Upper lobe of left lung (tissue), 6 donors: Measurements from ENCODE around the gene KCNA2. TPM values are rescaled to one million over a fixed set of nuclear protein-coding genes. Genes with fewer than 3 reads are reported as not detected.

Experiments
- ATAC-seq, 2 donors: fragments of 200-7000 bp; cut with Tn5 transposase; one replicate each; pipeline ENCODE4 v1.9.1; 2022; ENCODE audit warnings: mild to moderate bottlenecking in 2 of 2, moderate library complexity in 2 of 2; ENCODE audit not compliant: low FRiP score in 2 of 2
- DNase-seq, 2 donors: peaks; one replicate each; pipeline ENCODE4 v3.0.0-alpha.2; 2019 to 2020
- H3K27ac ChIP-seq, 4 donors: fragments of 200-600 bp; sonication (generic); one replicate each; pipeline ENCODE4 v1.5.1; 2016 to 2019
- H3K27me3 ChIP-seq, 4 donors: fragments of 200-600 bp; sonication (generic); one replicate each; pipeline ENCODE4 v1.5.1; 2017 to 2019
- H3K36me3 ChIP-seq, 4 donors: fragments of 200-600 bp; sonication (generic); one replicate each; pipeline ENCODE4 v1.5.1; 2016 to 2019
- H3K4me1 ChIP-seq, 4 donors: fragments of 200-600 bp; sonication (generic); one replicate each; pipeline ENCODE4 v1.5.1; 2018 to 2019
- H3K4me3 ChIP-seq, 4 donors: fragments of 200-600 bp; sonication (generic); one replicate each; pipeline ENCODE4 v1.5.1; 2017 to 2019; ENCODE audit warnings: mild to moderate bottlenecking in 2 of 4, moderate library complexity in 1 of 4
- H3K9me3 ChIP-seq, 4 donors: fragments of 200-600 bp; sonication (generic); one replicate each; pipeline ENCODE4 v1.5.1; 2018 to 2019
- EP300 ChIP-seq, 4 donors: sonication (generic); formaldehyde crosslinking; IDR thresholded peaks; one replicate each; pipeline ENCODE4 v1.5.1; 2017; ENCODE audit warnings: antibody characterized with exemption in 4 of 4, control low read depth in 2 of 4
- POLR2A ChIP-seq, 4 donors: fragments of 450-650 bp; IDR thresholded peaks; one replicate each; pipeline ENCODE4 v1.5.1; 2016 to 2017; ENCODE audit warnings: antibody characterized with exemption in 4 of 4, mild to moderate bottlenecking in 2 of 4
- POLR2AphosphoS5 ChIP-seq, 2 donors: sonication (generic); formaldehyde crosslinking; IDR thresholded peaks; one replicate each; pipeline ENCODE4 v1.5.1; 2017; ENCODE audit warnings: antibody characterized with exemption in 2 of 2
- WGBS, 2 donors: methylation state at CpG; one replicate each; pipeline ENCODE4 v1.1.5; 2017 to 2018; 5-methylcytosine and 5-hydroxymethylcytosine counted together
- total RNA-seq, 6 donors: library from RNA; depleted of rRNA in 4 of 6; stranded (reverse); fragments of >200 nt in 4 of 6; gene quantifications; one replicate each; pipeline versions ENCODE4 v1.1.0 to v1.2.1, GENCODE V29; 2016 to 2021
- TF ChIP-seq, protein P1 (sequence below), 6 experiments: fragments of 450-650 bp in 4 of 6; fragments of 200-600 bp in 2 of 6; sonication (generic) in 2 of 6; IDR thresholded peaks; one replicate each; pipeline ENCODE4 v1.5.1; 2016 to 2019; ENCODE audit warnings: antibody characterized with exemption in 6 of 6
- donor health status: DM: no; HTN: no; CAD: no; lungs with moderate emphysema.
- donor health status: DM: no; HTN: yes; CAD: no; lungs with severe emphysema.

KCNA2 gene
- total RNA-seq, 6 donors from 2014 or later: under 0.01 to 0.77 (median 0.23) TPM

DNA sequence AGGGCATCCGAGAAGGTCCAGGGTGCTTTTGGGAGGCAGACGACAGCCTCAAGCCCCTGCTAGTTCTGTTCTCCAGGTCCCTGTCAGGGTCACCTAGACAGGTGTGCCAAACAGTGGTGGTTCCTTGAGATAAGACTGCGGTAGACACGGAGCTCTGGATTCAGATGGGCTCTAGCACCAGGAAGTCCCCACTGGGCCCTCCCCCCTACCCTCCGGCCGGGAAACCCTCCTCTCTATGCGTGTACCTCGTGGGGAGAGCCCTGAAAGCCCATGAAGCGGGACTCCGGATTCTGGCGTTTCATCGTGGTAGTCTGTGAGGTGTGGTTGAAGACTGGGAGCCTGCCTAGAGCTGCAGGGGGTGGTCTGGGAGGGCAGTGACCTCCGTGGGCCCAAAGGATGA, 2.1 kb upstream of the KCNA2 start:
- TF ChIP-seq, protein P1, sequence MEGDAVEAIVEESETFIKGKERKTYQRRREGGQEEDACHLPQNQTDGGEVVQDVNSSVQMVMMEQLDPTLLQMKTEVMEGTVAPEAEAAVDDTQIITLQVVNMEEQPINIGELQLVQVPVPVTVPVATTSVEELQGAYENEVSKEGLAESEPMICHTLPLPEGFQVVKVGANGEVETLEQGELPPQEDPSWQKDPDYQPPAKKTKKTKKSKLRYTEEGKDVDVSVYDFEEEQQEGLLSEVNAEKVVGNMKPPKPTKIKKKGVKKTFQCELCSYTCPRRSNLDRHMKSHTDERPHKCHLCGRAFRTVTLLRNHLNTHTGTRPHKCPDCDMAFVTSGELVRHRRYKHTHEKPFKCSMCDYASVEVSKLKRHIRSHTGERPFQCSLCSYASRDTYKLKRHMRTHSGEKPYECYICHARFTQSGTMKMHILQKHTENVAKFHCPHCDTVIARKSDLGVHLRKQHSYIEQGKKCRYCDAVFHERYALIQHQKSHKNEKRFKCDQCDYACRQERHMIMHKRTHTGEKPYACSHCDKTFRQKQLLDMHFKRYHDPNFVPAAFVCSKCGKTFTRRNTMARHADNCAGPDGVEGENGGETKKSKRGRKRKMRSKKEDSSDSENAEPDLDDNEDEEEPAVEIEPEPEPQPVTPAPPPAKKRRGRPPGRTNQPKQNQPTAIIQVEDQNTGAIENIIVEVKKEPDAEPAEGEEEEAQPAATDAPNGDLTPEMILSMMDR (IDR thresholded peaks at IDR 0.05): no peak
- TF ChIP-seq POLR2A (IDR thresholded peaks at IDR 0.05) (no peak), POLR2AphosphoS5 (IDR thresholded peaks at IDR 0.05) (no peak), EP300 (IDR thresholded peaks at IDR 0.05) (no peak)
- ATAC-seq (no peak), DNase-seq (no peak)
- Histone ChIP-seq H3K9me3 (no peaks in the 10 kb centered on the region), H3K4me3 (no peak overlapping the region), H3K27me3 (peaks cover 0 to 35% (median 21%) of the 10 kb centered on the region in 4 donors), H3K27ac (no peak overlapping the region), H3K36me3 (no peaks in the 10 kb centered on the region), H3K4me1 (peaks cover 17 to 27% (median 20%) of the 10 kb centered on the region in 4 donors)
- 41 to 44% methylated on average over 13 of the region's 13 CpGs for WGBS, 2 donors

DNA sequence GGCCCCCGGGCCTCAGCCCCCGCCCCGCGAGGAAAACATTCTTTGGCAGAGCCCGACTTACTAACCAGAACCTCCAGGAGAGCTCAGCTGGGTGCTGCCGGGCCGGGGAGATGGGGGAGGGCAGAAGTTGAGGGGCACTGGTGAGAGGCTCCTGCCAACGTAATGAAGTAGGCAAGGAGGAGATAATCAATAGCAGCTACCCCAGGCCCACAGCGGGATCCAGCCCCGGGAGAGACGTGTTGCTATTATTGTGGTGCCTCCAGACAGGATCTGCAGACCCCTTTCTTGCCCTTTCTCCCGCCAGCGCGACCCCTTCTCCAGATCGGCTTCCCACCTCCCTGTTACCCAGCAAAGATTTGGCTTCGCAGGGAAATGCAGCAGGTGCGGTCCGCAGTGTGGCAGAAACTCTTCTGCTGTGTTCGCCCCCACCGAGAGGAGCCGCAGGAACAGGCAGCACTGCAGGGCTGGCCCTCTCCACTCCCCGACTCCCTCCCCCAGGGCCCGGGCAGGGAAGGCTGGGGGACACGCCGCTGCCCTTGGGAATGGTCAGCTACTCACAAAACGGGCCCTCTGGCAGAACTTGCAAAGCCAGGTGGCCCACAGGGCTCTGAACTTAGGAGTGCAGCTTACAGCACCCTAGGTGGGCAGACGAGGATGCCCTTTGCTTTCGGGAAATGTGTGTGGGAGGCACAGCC, 1.5 kb upstream of the KCNA2 start:
- H3K36me3 ChIP-seq: no peaks in the 10 kb centered on the region
- 7 to 11% methylated on average over 19 to 27 of the region's 28 CpGs for WGBS, 2 donors
- TF ChIP-seq POLR2AphosphoS5 (IDR thresholded peaks at IDR 0.05) (no peak), POLR2A (IDR thresholded peaks at IDR 0.05) (no peak)
- peak overlapping the region in 3 of 4 donors; percentile 40 to 54 (median 52) for H3K4me3 ChIP-seq
- DNase-seq (peak in 1 of 2 donors; percentile 69), ATAC-seq (no peak)
- no peaks in the 10 kb centered on the region for H3K9me3 ChIP-seq
- peaks cover 17 to 27% (median 20%) of the 10 kb centered on the region in 4 donors for H3K4me1 ChIP-seq
- peaks cover 0 to 35% (median 21%) of the 10 kb centered on the region in 4 donors for H3K27me3 ChIP-seq
- H3K27ac ChIP-seq: no peak overlapping the region

DNA sequence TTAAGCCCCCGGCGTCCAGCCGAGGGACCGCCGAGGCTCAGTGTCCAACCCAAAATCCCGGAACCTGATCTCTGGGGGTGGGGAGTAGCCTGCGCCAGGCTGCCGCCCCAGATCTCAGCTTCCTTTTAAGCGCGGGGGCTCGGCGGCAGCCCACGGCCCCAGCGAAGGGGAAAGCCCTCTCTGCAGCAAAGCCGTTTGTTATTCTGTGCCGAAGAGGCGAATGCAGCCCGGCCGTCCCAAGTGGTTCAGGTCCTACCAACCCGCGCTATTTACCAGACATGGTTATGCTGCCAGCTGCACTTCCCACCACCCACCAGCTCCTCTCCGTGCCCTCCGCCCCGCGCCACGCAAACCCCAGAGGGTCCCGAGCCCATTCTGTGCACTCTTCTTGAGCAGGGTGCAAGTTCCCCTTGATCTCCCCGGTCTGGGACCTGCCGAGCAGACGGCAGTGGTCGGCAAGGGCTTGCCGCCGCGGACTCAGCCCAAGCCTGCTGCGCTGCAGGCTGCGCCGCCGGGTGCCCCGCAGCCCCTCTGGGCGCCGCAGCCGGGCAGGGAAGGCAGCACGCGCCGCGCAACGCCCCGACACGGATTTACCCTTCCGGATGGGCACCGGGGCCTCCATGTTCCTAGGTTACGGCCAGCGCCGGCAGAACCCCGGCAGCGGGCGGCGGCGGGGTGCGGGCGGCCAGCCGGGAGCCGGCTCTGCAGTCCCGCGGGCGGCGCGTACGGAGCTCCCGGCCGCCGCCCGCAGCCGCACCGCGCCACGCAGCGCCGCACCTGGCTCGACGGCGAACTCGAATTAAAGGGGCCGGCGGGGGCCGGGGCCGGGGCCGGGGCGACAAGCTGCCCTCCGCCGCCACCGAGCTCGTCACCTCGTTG, 738 bp upstream of the KCNA2 start:
- Histone ChIP-seq H3K9me3 (no peaks in the 10 kb centered on the region), H3K36me3 (no peaks in the 10 kb centered on the region), H3K4me3 (peak overlapping the region; percentile 25 to 54 (median 46)), H3K27ac (no peak overlapping the region), H3K27me3 (peaks cover 0 to 35% (median 21%) of the 10 kb centered on the region in 4 donors), H3K4me1 (peaks cover 17 to 27% (median 20%) of the 10 kb centered on the region in 4 donors)
- ATAC-seq: peak in 1 of 2 donors; percentile 30
- TF ChIP-seq EP300 (IDR thresholded peaks at IDR 0.05): no peak
- no peak for TF ChIP-seq POLR2A (IDR thresholded peaks at IDR 0.05)
- TF ChIP-seq, protein P1 (IDR thresholded peaks at IDR 0.05): no peak
- TF ChIP-seq POLR2AphosphoS5 (IDR thresholded peaks at IDR 0.05): no peak
- peak in 1 of 2 donors; percentile 87 for DNase-seq
- 0 to 1% methylated on average over 1 to 51 of the region's 94 CpGs for WGBS, 2 donors

DNA sequence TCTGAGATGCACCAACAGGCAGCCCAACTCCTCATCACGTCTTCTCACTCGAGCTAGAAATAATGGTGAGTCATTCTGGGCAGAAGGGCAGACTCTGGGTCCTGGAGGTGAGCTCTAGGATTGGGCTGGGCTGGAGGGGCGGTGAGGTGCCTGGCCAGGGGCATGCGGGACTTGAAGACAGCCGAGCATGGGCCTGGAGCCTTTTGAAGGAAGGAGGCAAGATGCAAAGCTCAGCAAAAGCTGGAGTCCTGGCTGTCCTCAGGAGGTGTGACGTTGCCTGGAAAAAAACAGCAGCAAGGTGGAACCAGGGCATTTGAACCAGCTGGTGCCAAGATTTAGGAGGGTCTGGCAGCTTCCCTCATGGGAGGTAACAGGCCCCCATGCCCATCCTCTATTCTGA, 712 bp downstream of the KCNA2 start:
- no peak for ATAC-seq
- Histone ChIP-seq H3K27me3 (peaks cover 0 to 35% (median 21%) of the 10 kb centered on the region in 4 donors), H3K36me3 (no peaks in the 10 kb centered on the region), H3K4me3 (peak overlapping the region in 1 of 4 donors; percentile 54), H3K9me3 (no peaks in the 10 kb centered on the region), H3K27ac (no peak overlapping the region), H3K4me1 (peaks cover 17 to 27% (median 20%) of the 10 kb centered on the region in 4 donors)
- no peak for TF ChIP-seq POLR2A (IDR thresholded peaks at IDR 0.05)
- TF ChIP-seq POLR2AphosphoS5 (IDR thresholded peaks at IDR 0.05): no peak
- TF ChIP-seq EP300 (IDR thresholded peaks at IDR 0.05): no peak
- TF ChIP-seq, protein P1 (IDR thresholded peaks at IDR 0.05): no peak
- WGBS, 2 donors: 67 to 80% methylated on average over 6 of the region's 6 CpGs
- DNase-seq: no peak

DNA sequence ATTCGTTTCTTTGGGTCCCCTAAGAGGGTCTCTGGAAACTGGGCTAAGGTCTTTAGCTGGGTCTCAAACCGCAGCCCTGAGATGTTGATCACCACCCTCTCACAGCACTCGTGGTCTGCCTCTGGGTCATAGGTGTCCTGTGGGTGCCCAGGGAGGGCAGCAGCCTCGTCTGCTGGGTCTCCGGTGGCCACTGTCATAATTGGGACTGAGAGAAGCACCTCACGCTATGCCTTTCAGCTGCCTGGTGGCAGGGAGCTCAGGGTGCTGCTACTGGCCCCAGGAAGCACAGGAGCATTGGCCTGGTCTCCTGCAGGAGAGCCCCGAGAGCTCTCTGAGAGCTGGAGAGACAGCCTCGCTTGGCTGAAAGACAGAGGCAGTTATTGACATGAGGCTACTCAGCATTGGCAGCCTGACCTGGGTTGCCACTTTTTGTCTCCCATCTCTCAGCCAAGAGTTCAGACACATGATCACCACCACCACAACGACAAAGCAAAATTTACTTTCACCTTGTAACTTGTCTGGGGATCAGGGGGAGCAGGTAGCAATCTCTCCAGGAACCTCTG, 1.5 kb downstream of the KCNA2 start:
- no peak for ATAC-seq
- Histone ChIP-seq H3K4me1 (peaks cover 17 to 27% (median 20%) of the 10 kb centered on the region in 4 donors), H3K36me3 (no peaks in the 10 kb centered on the region), H3K27ac (no peak overlapping the region), H3K27me3 (peaks cover 0 to 35% (median 21%) of the 10 kb centered on the region in 4 donors), H3K4me3 (no peak overlapping the region), H3K9me3 (no peaks in the 10 kb centered on the region)
- whole genome bisulfite sequencing, 2 donors: 42 to 84% methylated on average over 2 to 9 of the region's 9 CpGs
- peak in 1 of 2 donors; percentile 29 for DNase-seq
- TF ChIP-seq POLR2A (IDR thresholded peaks at IDR 0.05) (no peak), EP300 (IDR thresholded peaks at IDR 0.05) (no peak), POLR2AphosphoS5 (IDR thresholded peaks at IDR 0.05) (no peak)
- TF ChIP-seq, protein P1 (IDR thresholded peaks at IDR 0.05): no peak
